Nephron progenitor cell (in vitro differentiated cells): Measurements from ENCODE around the gene RNASE8.

Experiments used
- DNase-seq: peaks from one replicate; pipeline ENCODE4 v3.0.0; 2021
- H3K27ac Mint-ChIP-seq: 2 replicates; pipeline ENCODE4 v1.8.0; 2021; ENCODE audit warnings: mild to moderate bottlenecking, moderate library complexity, mixed read lengths
- H3K27me3 Mint-ChIP-seq: 2 replicates; pipeline ENCODE4 v1.8.0; 2021; ENCODE audit warnings: mild to moderate bottlenecking, low read depth, mixed read lengths; ENCODE audit not compliant: poor library complexity
- H3K36me3 Mint-ChIP-seq: 2 replicates; pipeline ENCODE4 v1.8.0; 2021; ENCODE audit warnings: low read depth, mixed read lengths
- H3K4me1 Mint-ChIP-seq: 2 replicates; pipeline ENCODE4 v1.8.0; 2021; ENCODE audit warnings: mixed read lengths
- H3K4me3 Mint-ChIP-seq: 2 replicates; pipeline ENCODE4 v1.8.0; 2021; ENCODE audit warnings: mild to moderate bottlenecking, moderate library complexity, mixed read lengths
- H3K9me3 Mint-ChIP-seq: 2 replicates; pipeline ENCODE4 v1.8.0; 2021; ENCODE audit warnings: mild to moderate bottlenecking, moderate library complexity, mixed read lengths
- TF ChIP-seq, protein P1 (sequence below): fragments of 200-600 bp; sonication (generic); IDR thresholded peaks from 2 replicates; pipeline ENCODE4 v1.5.0; 2021; ENCODE audit warnings: antibody characterized with exemption

Gene RNASE8

GRCh38 chr14:21041676-21042433, 15.8 kb upstream of the RNASE8 start, which contains the start of gene RNASE7:
Gene RNASE7 (plus strand): TSS chr14:21042362. CDS start chr14:21042993, 631 bp downstream.
- peak within 1 kb of the TSS; percentile 36 for H3K27ac Mint-ChIP-seq
- H3K36me3 Mint-ChIP-seq: no peaks in the 10 kb centered on the region
- peaks cover 18% of the 10 kb centered on the region for H3K27me3 Mint-ChIP-seq
- H3K4me1 Mint-ChIP-seq: peaks cover 67% of the 10 kb centered on the region
- H3K9me3 Mint-ChIP-seq: no peaks in the 10 kb centered on the region
- DNase-seq: no peak
- H3K4me3 Mint-ChIP-seq: no peak within 1 kb of the TSS
- TF ChIP-seq, protein P1, sequence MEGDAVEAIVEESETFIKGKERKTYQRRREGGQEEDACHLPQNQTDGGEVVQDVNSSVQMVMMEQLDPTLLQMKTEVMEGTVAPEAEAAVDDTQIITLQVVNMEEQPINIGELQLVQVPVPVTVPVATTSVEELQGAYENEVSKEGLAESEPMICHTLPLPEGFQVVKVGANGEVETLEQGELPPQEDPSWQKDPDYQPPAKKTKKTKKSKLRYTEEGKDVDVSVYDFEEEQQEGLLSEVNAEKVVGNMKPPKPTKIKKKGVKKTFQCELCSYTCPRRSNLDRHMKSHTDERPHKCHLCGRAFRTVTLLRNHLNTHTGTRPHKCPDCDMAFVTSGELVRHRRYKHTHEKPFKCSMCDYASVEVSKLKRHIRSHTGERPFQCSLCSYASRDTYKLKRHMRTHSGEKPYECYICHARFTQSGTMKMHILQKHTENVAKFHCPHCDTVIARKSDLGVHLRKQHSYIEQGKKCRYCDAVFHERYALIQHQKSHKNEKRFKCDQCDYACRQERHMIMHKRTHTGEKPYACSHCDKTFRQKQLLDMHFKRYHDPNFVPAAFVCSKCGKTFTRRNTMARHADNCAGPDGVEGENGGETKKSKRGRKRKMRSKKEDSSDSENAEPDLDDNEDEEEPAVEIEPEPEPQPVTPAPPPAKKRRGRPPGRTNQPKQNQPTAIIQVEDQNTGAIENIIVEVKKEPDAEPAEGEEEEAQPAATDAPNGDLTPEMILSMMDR: no peak

- Mint-ChIP-seq H3K27me3 (peaks cover 23% of the 10 kb centered on the region), H3K27ac (no peak overlapping the region), H3K9me3 (no peaks in the 10 kb centered on the region), H3K4me3 (no peak overlapping the region), H3K36me3 (no peaks in the 10 kb centered on the region), H3K4me1 (peaks cover 66% of the 10 kb centered on the region)
- DNase-seq: no peak
- TF ChIP-seq, protein P1: no peak
These were observed 14.7 kb upstream of the RNASE8 start for GRCh38 chr14:21042918-21043317.

- Mint-ChIP-seq H3K9me3 (no peaks in the 10 kb centered on the region), H3K4me3 (peak overlapping the region; percentile 30)
- DNase-seq: no peak
These were observed 14.1 kb upstream of the RNASE8 start for GRCh38 chr14:21043387-21043973.

DNA sequence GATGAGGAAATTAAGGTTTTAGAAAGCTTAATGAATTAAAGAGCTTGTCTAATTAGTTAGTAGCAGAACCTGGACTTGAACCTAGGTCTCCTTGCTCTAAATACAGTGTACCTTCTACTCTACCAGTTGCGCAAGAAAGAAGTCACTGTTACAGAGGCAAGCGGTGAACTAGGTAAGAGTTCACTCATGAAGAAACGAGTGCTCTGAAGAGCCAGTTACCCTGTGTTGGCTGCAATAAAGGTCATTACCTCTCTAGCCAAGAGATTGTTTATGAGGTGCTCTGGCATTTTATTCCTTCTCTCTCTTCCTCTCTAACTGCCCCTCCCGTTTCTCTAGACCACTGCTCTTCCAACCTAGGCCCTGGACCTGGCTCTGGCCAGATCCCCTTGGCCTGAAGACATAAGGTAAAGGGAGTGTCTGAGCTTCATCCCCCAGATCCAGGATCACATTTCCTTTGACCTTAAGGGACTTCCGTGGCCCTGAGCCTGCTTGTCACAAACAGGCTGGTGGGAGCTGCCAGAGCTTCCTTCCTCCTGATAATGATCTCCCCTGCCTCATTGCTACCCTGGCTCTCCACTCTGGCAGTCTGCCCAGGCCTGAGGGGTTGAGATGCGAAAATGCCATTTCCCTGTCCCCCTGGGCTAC, 13.5 kb upstream of the RNASE8 start:
- H3K27ac Mint-ChIP-seq: peak overlapping the region; percentile 77
- TF ChIP-seq, protein P1: no peak
- H3K4me1 Mint-ChIP-seq: peaks cover 55% of the 10 kb centered on the region
- no peaks in the 10 kb centered on the region for H3K9me3 Mint-ChIP-seq
- peaks cover 23% of the 10 kb centered on the region for H3K27me3 Mint-ChIP-seq
- DNase-seq: no peak
- peak overlapping the region; percentile 9 for H3K4me3 Mint-ChIP-seq
- no peaks in the 10 kb centered on the region for H3K36me3 Mint-ChIP-seq

More at GRCh38 chr14:21043387-21043973, 14.1 kb upstream of the RNASE8 start:
- no peaks in the 10 kb centered on the region for H3K36me3 Mint-ChIP-seq
- TF ChIP-seq, protein P1: no peak
- peak overlapping the region; percentile 77 for H3K27ac Mint-ChIP-seq
- H3K27me3 Mint-ChIP-seq: peaks cover 23% of the 10 kb centered on the region
- H3K4me1 Mint-ChIP-seq: peaks cover 61% of the 10 kb centered on the region

GRCh38 chr14:21047378-21047781, 10.2 kb upstream of the RNASE8 start:
- Mint-ChIP-seq H3K9me3 (no peaks in the 10 kb centered on the region), H3K27me3 (peaks cover 20% of the 10 kb centered on the region), H3K27ac (no peak overlapping the region), H3K4me1 (peaks cover 33% of the 10 kb centered on the region), H3K4me3 (no peak overlapping the region), H3K36me3 (no peaks in the 10 kb centered on the region)
- DNase-seq: no peak
- TF ChIP-seq, protein P1: no peak
